Hepatocyte (in vitro differentiated cells): Measurements from ENCODE around the gene BRIP1.

Experiments
- EZH2 ChIP-seq: fragments of 200-600 bp; sonication (generic); IDR thresholded peaks from 2 replicates; pipeline ENCODE4 v1.6.1; 2016; ENCODE audit warnings: antibody characterized with exemption, mild to moderate bottlenecking, borderline replicate concordance
- EZH2phosphoT487 ChIP-seq: fragments of 200-600 bp; sonication (generic); IDR thresholded peaks from one replicate; pipeline ENCODE4 v1.6.1; 2018; ENCODE audit warnings: antibody characterized with exemption, mild to moderate bottlenecking, low read depth, moderate library complexity; ENCODE audit not compliant: unreplicated experiment, severe bottlenecking
- TF ChIP-seq, protein P1 (sequence below): fragments of 200-600 bp; sonication (generic); IDR thresholded peaks from 2 replicates; pipeline ENCODE4 v1.5.1; 2016; ENCODE audit warnings: antibody characterized with exemption, mild to moderate bottlenecking; ENCODE audit not compliant: poor library complexity

DNA sequence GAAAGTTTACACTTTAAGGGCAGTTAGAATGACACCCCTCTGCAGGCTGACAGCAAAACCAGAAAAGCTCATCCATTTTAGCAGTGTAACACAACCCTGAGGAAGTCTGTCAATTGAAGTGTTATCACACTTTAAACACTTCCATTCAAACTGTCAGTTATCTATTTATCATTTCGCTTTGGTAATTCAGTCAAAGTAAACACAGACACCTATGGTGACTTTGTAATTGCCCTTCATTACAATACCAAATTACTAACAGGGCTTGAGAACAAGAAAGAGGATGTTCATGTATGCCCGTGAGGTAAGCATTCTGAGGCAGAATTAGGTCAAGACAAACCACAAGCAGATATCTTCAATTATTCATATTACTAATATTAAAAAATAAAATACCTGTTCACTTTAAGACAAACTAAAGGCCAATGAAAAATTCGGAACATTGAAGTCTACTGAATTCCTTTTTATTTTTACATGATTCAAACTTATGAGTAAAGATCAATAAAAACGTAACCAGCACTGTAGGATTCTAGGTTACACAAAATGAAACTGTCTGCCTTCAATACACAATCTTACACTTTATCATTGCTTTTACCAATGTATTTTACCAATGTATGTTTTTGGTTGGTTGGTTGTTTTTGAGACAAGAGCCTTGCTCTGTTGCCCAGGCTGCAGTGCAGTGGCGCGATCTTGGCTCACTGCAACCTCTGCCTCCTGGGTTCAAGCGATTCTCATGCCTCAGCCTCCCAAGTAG is 57.1 kb downstream of the BRIP1 start:
- TF ChIP-seq EZH2phosphoT487 (no peak), EZH2 (no peak)
- TF ChIP-seq, protein P1, sequence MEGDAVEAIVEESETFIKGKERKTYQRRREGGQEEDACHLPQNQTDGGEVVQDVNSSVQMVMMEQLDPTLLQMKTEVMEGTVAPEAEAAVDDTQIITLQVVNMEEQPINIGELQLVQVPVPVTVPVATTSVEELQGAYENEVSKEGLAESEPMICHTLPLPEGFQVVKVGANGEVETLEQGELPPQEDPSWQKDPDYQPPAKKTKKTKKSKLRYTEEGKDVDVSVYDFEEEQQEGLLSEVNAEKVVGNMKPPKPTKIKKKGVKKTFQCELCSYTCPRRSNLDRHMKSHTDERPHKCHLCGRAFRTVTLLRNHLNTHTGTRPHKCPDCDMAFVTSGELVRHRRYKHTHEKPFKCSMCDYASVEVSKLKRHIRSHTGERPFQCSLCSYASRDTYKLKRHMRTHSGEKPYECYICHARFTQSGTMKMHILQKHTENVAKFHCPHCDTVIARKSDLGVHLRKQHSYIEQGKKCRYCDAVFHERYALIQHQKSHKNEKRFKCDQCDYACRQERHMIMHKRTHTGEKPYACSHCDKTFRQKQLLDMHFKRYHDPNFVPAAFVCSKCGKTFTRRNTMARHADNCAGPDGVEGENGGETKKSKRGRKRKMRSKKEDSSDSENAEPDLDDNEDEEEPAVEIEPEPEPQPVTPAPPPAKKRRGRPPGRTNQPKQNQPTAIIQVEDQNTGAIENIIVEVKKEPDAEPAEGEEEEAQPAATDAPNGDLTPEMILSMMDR = no peak
